ENCODE measurements around the gene NCR3LG1. TPM values are rescaled to one million over a fixed set of nuclear protein-coding genes. Genes with fewer than 3 reads are reported as not detected.

The NCR3LG1 gene
- total RNA-seq, 2 donors from 2014 or later: 4.2 to 9.7 TPM

- Histone ChIP-seq H3K27ac (no peak overlapping the region), H3K9me3 (no peaks in the 10 kb centered on the region), H3K27me3 (replicated peaks; ENCODE audit: insufficient read depth) (no peaks in the 10 kb centered on the region), H3K4me3 (no peak overlapping the region), H3K36me3 (no peaks in the 10 kb centered on the region), H3K4me1 (ENCODE audit: control insufficient read depth in 1 of 2, low read depth in 2 of 2) (no peaks in the 10 kb centered on the region)
- no peak for ATAC-seq (ENCODE audit: insufficient number of reproducible peaks, low FRiP score, low read depth)
- DNase-seq (ENCODE audit: low spot score): no peak
- TF ChIP-seq CTCF (IDR thresholded peaks at IDR 0.05): no peak
These were observed 3.9 kb upstream of the NCR3LG1 start for GRCh38 chr11:17347676-17348075.

- H3K4me1 ChIP-seq (ENCODE audit: control insufficient read depth in 1 of 2, low read depth in 2 of 2): no peaks in the 10 kb centered on the region
- no peaks in the 10 kb centered on the region for H3K36me3 ChIP-seq
- no peak for TF ChIP-seq CTCF (IDR thresholded peaks at IDR 0.05)
- no peaks in the 10 kb centered on the region for H3K9me3 ChIP-seq
- no peaks in the 10 kb centered on the region for H3K27me3 ChIP-seq (replicated peaks; ENCODE audit: insufficient read depth)
- peak overlapping the region; percentile 83 for H3K4me3 ChIP-seq
- ATAC-seq (ENCODE audit: insufficient number of reproducible peaks, low FRiP score, low read depth) (no peak), DNase-seq (ENCODE audit: low spot score) (no peak)
- no peak overlapping the region for H3K27ac ChIP-seq
These were observed 987 bp upstream of the NCR3LG1 start for GRCh38 chr11:17350455-17351171.

- no peak for TF ChIP-seq CTCF (IDR thresholded peaks at IDR 0.05)
- Histone ChIP-seq H3K27ac (peak overlapping the region; percentile 30 to 46), H3K9me3 (no peaks in the 10 kb centered on the region), H3K27me3 (replicated peaks; ENCODE audit: insufficient read depth) (no peaks in the 10 kb centered on the region), H3K36me3 (no peaks in the 10 kb centered on the region), H3K4me3 (peak overlapping the region; percentile 83), H3K4me1 (ENCODE audit: control insufficient read depth in 1 of 2, low read depth in 2 of 2) (no peaks in the 10 kb centered on the region)
- ATAC-seq (ENCODE audit: insufficient number of reproducible peaks, low FRiP score, low read depth) (no peak), DNase-seq (ENCODE audit: low spot score) (no peak)
These were observed 459 bp upstream of the NCR3LG1 start for GRCh38 chr11:17351172-17351509.

GRCh38 chr11:17352950-17353820, 1.6 kb downstream of the NCR3LG1 start:
- Histone ChIP-seq H3K9me3 (no peaks in the 10 kb centered on the region), H3K4me1 (ENCODE audit: control insufficient read depth in 1 of 2, low read depth in 2 of 2) (no peaks in the 10 kb centered on the region), H3K36me3 (no peaks in the 10 kb centered on the region), H3K4me3 (peak overlapping the region; percentile 83), H3K27ac (peak overlapping the region; percentile 61 to 73), H3K27me3 (replicated peaks; ENCODE audit: insufficient read depth) (no peaks in the 10 kb centered on the region)
- TF ChIP-seq CTCF (IDR thresholded peaks at IDR 0.05): no peak
- peak; percentile 21 for DNase-seq (ENCODE audit: low spot score)
- no peak for ATAC-seq (ENCODE audit: insufficient number of reproducible peaks, low FRiP score, low read depth)

GRCh38 chr11:17353821-17354600, 2.4 kb downstream of the NCR3LG1 start:
- Histone ChIP-seq H3K4me3 (peak overlapping the region; percentile 83), H3K27ac (peak overlapping the region; percentile 61 to 73), H3K4me1 (ENCODE audit: control insufficient read depth in 1 of 2, low read depth in 2 of 2) (no peaks in the 10 kb centered on the region), H3K36me3 (no peaks in the 10 kb centered on the region), H3K27me3 (replicated peaks; ENCODE audit: insufficient read depth) (no peaks in the 10 kb centered on the region), H3K9me3 (no peaks in the 10 kb centered on the region)
- no peak for TF ChIP-seq CTCF (IDR thresholded peaks at IDR 0.05)
- ATAC-seq (ENCODE audit: insufficient number of reproducible peaks, low FRiP score, low read depth): no peak
- DNase-seq (ENCODE audit: low spot score): no peak

Measured in thoracic aorta (tissue), 2 donors.